ENCODE data around the gene C10orf105.

C10orf105 gene

DNA sequence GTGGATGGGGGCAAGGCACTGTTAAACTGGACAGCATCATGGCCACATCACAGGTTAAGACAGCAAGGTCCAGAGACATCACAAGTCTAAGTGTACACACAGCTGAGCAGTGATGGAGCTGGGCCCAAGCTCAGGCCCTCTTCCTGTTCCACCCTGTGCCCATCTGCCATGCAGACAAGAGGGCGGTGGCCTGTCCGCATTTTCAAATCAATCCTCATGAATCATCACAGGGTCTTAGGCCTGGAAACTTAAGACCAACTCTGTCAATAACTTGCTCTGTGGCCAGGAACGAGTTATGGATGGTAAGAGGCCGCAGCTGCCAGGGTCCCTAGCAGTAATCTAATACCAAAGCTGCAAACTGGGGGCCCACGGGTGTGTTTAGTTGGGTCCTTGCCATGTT is 3.2 kb downstream of the C10orf105 start:
- no peak overlapping the region for H3K4me3 ChIP-seq (ENCODE audit: low read depth, low read length, poor library complexity, severe bottlenecking)
- no peak overlapping the region for H3K27ac ChIP-seq (ENCODE audit: low read depth, low read length, poor library complexity, severe bottlenecking)

DNA sequence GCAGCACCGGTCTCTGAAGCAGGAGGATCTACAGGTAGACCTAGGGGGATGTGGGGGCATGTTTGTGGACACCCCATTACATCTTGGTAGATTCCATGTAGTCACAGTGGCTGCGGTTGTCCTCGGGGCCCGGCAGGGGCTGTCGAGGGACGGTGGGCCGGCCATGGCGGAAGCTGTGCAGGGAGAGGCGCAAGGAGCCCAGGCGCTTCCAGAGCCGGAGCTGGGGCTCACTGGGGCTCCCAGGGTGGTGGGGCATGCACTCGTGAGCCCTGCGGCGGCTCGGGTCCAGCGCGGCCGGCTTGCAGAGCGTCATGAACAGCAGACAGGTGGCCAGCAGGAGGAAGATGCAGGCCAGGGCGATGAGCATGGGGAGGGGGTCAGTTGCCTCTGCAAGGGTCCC is 3.7 kb downstream of the C10orf105 start:
- Histone ChIP-seq H3F3A (ENCODE audit: insufficient read depth, low read length) (no peaks in the 10 kb centered on the region), H3K36me3 (ENCODE audit: insufficient read depth, low read length) (no peaks in the 10 kb centered on the region), H3K4me1 (ENCODE audit: insufficient read depth, low read length, severe bottlenecking) (peaks cover 19% of the 10 kb centered on the region), H3K27me3 (ENCODE audit: insufficient read depth, low read length) (peaks cover 4% of the 10 kb centered on the region; the same call in 1 of the 2 replicates), H4K20me1 (ENCODE audit: insufficient read depth, low read length) (no peaks in the 10 kb centered on the region), H3K79me2 (ENCODE audit: insufficient read depth, low read length) (no peaks in the 10 kb centered on the region), H3K4me2 (ENCODE audit: low read length) (no peak overlapping the region), H2AFZ (ENCODE audit: low read length) (no peak overlapping the region), H3K27ac (ENCODE audit: low read depth, low read length, poor library complexity, severe bottlenecking) (no peak overlapping the region), H3K9me3 (ENCODE audit: low read length) (no peaks in the 10 kb centered on the region), H3K9me2 (ENCODE audit: low read depth, low read length) (no peaks in the 10 kb centered on the region), H3K9ac (ENCODE audit: low read length) (no peak overlapping the region), H3K4me3 (ENCODE audit: low read depth, low read length, poor library complexity, severe bottlenecking) (no peak overlapping the region)
- TF ChIP-seq, protein P1, sequence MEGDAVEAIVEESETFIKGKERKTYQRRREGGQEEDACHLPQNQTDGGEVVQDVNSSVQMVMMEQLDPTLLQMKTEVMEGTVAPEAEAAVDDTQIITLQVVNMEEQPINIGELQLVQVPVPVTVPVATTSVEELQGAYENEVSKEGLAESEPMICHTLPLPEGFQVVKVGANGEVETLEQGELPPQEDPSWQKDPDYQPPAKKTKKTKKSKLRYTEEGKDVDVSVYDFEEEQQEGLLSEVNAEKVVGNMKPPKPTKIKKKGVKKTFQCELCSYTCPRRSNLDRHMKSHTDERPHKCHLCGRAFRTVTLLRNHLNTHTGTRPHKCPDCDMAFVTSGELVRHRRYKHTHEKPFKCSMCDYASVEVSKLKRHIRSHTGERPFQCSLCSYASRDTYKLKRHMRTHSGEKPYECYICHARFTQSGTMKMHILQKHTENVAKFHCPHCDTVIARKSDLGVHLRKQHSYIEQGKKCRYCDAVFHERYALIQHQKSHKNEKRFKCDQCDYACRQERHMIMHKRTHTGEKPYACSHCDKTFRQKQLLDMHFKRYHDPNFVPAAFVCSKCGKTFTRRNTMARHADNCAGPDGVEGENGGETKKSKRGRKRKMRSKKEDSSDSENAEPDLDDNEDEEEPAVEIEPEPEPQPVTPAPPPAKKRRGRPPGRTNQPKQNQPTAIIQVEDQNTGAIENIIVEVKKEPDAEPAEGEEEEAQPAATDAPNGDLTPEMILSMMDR (IDR thresholded peaks at IDR 0.05; ENCODE audit: low read length) = no peak
- TF ChIP-seq EZH2 (IDR thresholded peaks at IDR 0.05; ENCODE audit: borderline replicate concordance, low read length) = no peak

More for the DNA sequence above, 3.2 kb downstream of the C10orf105 start:
- H2AFZ ChIP-seq (ENCODE audit: low read length) = no peak overlapping the region
- H3F3A ChIP-seq (ENCODE audit: insufficient read depth, low read length) = no peaks in the 10 kb centered on the region
- no peaks in the 10 kb centered on the region for H3K9me2 ChIP-seq (ENCODE audit: low read depth, low read length)
- H3K4me1 ChIP-seq (ENCODE audit: insufficient read depth, low read length, severe bottlenecking) = peaks cover 19% of the 10 kb centered on the region
- H3K9ac ChIP-seq (ENCODE audit: low read length) = no peak overlapping the region
- H3K9me3 ChIP-seq (ENCODE audit: low read length) = no peaks in the 10 kb centered on the region
- no peaks in the 10 kb centered on the region for H3K36me3 ChIP-seq (ENCODE audit: insufficient read depth, low read length)
- H3K27me3 ChIP-seq (ENCODE audit: insufficient read depth, low read length) = 0 out of 2 replicates have a peak, but pooled peaks cover 6% of the 10 kb centered on the region
- no peaks in the 10 kb centered on the region for H4K20me1 ChIP-seq (ENCODE audit: insufficient read depth, low read length)
- H3K79me2 ChIP-seq (ENCODE audit: insufficient read depth, low read length) = no peaks in the 10 kb centered on the region
- no peak overlapping the region for H3K4me2 ChIP-seq (ENCODE audit: low read length)
- TF ChIP-seq, protein P1 (IDR thresholded peaks at IDR 0.05; ENCODE audit: low read length) = no peak
- no peak for TF ChIP-seq EZH2 (IDR thresholded peaks at IDR 0.05; ENCODE audit: borderline replicate concordance, low read length)

DNA sequence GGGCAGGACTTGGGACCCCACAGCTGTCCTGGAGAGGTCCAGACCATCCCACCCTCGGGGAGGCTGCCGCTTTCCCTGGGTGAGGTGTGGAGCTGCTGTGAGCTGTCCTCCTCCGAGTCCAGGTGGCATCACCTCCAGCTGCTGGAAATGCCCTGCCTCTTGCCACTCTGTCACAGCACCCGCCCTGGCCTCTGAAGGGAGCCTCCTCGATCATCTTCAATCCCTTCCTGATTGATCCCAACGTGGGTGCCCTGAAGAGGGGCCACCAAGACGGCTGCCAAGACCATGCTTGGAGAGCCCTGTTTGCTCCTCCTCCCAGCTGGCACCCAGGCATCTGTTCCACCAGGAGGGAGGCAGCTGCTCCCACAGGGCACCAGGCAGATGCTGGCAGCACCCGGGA is 4.6 kb downstream of the C10orf105 start:
- Histone ChIP-seq H3K9ac (ENCODE audit: low read length) (no peak overlapping the region), H3K27me3 (ENCODE audit: insufficient read depth, low read length) (no peaks in the 10 kb centered on the region; the same call in 1 of the 2 replicates), H3K27ac (ENCODE audit: low read depth, low read length, poor library complexity, severe bottlenecking) (no peak overlapping the region), H3K36me3 (ENCODE audit: insufficient read depth, low read length) (no peaks in the 10 kb centered on the region), H3K4me3 (ENCODE audit: low read depth, low read length, poor library complexity, severe bottlenecking) (no peak overlapping the region), H3K79me2 (ENCODE audit: insufficient read depth, low read length) (no peaks in the 10 kb centered on the region), H3K9me3 (ENCODE audit: low read length) (no peaks in the 10 kb centered on the region), H3K4me2 (ENCODE audit: low read length) (no peak overlapping the region), H3K9me2 (ENCODE audit: low read depth, low read length) (no peaks in the 10 kb centered on the region), H3K4me1 (ENCODE audit: insufficient read depth, low read length, severe bottlenecking) (peaks cover 19% of the 10 kb centered on the region), H2AFZ (ENCODE audit: low read length) (no peak overlapping the region), H4K20me1 (ENCODE audit: insufficient read depth, low read length) (no peaks in the 10 kb centered on the region), H3F3A (ENCODE audit: insufficient read depth, low read length) (no peaks in the 10 kb centered on the region)
- no peak for TF ChIP-seq EZH2 (IDR thresholded peaks at IDR 0.05; ENCODE audit: borderline replicate concordance, low read length)
- TF ChIP-seq, protein P1 (IDR thresholded peaks at IDR 0.05; ENCODE audit: low read length) = no peak

Measured in OCI-LY1 (cell line).